Activated CD8-positive, alpha-beta T cell treated with anti-CD3 and anti-CD28 coated beads for 36 hours (primary cell): Measurements from ENCODE around the gene APEX1. TPM values are rescaled to one million over a fixed set of nuclear protein-coding genes. Genes with fewer than 3 reads are reported as not detected.

Source experiments
- ATAC-seq: fragments of 200-7000 bp; cut with Tn5 transposase; one replicate; pipeline ENCODE4 v1.10.0; 2021; ENCODE audit warnings: mild to moderate bottlenecking, moderate library complexity
- CTCF ChIA-PET: fragments of 350-600 bp; sonication (Branson Sonifier 250); formaldehyde crosslinking; loops from one replicate; lab custom pipeline; 2021; ENCODE audit warnings: antibody characterized with exemption; lab: Charles Lee
- POLR2A ChIA-PET: fragments of 350-600 bp; sonication (Branson Sonifier 250); formaldehyde crosslinking; loops from one replicate; lab custom pipeline; 2021; ENCODE audit warnings: antibody characterized with exemption; lab: Charles Lee
- DNase-seq: peaks from one replicate; pipeline ENCODE4 v3.0.0-alpha.2; 2020
- H3K27ac Mint-ChIP-seq: one replicate; pipeline ENCODE4 v1.8.0; 2021; ENCODE audit warnings: mild to moderate bottlenecking, mixed read lengths
- H3K27me3 Mint-ChIP-seq: one replicate; pipeline ENCODE4 v1.8.0; 2021; ENCODE audit warnings: mixed read lengths
- H3K36me3 Mint-ChIP-seq: one replicate; pipeline ENCODE4 v1.8.0; 2021; ENCODE audit warnings: low read depth, mixed read lengths
- H3K4me1 Mint-ChIP-seq: one replicate; pipeline ENCODE4 v1.8.0; 2021; ENCODE audit warnings: low read depth, mixed read lengths
- H3K4me3 Mint-ChIP-seq: one replicate; pipeline ENCODE4 v1.8.0; 2021; ENCODE audit warnings: mild to moderate bottlenecking, moderate library complexity, mixed read lengths
- H3K9me3 Mint-ChIP-seq: one replicate; pipeline ENCODE4 v1.8.0; 2021; ENCODE audit warnings: mixed read lengths
- intact Hi-C: fragments of 100-400 bp; cut with micrococcal nuclease; formaldehyde crosslinking; loops from one replicate; pipeline ENCODE4 v1.10.0; 2022
- total RNA-seq, 2 experiments: library from RNA; stranded (reverse); gene quantifications; one replicate each; pipeline ENCODE4 v1.2.3, GENCODE V29; 2021
- TF ChIP-seq, protein P1 (sequence below): fragments of 200-600 bp; IDR thresholded peaks from one replicate; pipeline ENCODE4 v1.8.0; 2022; ENCODE audit warnings: antibody characterized with exemption, mild to moderate bottlenecking

The APEX1 gene
- total RNA-seq, 2 experiments from 2014 or later = 196 to 211 TPM

DNA sequence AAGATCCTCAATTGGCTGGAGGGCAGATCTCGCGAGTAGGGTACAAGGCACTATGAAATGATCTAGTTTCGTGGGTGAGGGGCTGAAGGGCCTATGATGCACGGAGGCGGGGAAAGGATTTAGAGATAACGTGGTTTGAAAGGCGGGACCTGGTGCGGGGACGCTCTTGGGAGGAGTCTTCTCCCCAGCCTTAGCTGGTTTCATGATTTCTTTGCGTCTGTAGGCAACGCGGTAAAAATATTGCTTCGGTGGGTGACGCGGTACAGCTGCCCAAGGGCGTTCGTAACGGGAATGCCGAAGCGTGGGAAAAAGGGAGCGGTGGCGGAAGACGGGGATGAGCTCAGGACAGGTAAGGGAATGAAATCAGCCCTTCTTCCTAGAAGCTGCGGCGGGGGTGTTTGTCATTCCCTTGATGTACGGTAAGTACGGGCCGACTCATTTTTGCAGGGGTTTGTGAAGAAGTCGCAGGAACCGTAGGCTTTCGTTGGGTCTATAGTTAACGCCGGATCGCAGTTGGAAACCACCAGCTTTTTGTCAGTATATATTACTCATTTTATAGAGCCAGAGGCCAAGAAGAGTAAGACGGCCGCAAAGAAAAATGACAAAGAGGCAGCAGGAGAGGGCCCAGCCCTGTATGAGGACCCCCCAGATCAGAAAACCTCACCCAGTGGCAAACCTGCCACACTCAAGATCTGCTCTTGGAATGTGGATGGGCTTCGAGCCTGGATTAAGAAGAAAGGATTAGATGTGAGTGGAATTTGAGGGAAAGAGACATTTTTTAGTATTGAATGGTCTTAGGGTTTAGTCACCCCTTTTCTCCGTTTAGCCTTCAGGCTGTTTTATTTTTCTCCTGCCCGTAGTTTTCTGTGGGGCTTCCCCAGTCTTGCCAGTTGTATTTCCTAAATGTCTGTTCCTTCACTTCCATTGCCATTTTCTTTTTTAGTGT is 602 bp downstream of the APEX1 start:
- ChIA-PET CTCF (interaction anchor here (0.6 to 9.2 kb wide), 10 partner anchors 14 to 235 kb away, joined by 3 to 72 read pairs (median 4); partner anchors contain the start of genes CCNB1IP1, PARP2 and TEP1), POLR2A (interaction anchor here (0.5 to 5.0 kb wide), 30 partner anchors 8 to 646 kb away, joined by 3 to 43 read pairs (median 5); partner anchors contain the start of genes PARP2, PNP, TEP1 and TMEM253)
- no peak overlapping the region for H3K4me3 Mint-ChIP-seq
- peaks cover 26% of the 10 kb centered on the region for H3K4me1 Mint-ChIP-seq
- ATAC-seq (peak; percentile 65), DNase-seq (peak; percentile 48)
- TF ChIP-seq, protein P1, sequence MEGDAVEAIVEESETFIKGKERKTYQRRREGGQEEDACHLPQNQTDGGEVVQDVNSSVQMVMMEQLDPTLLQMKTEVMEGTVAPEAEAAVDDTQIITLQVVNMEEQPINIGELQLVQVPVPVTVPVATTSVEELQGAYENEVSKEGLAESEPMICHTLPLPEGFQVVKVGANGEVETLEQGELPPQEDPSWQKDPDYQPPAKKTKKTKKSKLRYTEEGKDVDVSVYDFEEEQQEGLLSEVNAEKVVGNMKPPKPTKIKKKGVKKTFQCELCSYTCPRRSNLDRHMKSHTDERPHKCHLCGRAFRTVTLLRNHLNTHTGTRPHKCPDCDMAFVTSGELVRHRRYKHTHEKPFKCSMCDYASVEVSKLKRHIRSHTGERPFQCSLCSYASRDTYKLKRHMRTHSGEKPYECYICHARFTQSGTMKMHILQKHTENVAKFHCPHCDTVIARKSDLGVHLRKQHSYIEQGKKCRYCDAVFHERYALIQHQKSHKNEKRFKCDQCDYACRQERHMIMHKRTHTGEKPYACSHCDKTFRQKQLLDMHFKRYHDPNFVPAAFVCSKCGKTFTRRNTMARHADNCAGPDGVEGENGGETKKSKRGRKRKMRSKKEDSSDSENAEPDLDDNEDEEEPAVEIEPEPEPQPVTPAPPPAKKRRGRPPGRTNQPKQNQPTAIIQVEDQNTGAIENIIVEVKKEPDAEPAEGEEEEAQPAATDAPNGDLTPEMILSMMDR = no peak
- H3K36me3 Mint-ChIP-seq = peaks cover 35% of the 10 kb centered on the region
- H3K27ac Mint-ChIP-seq = no peak overlapping the region
- intact Hi-C loops = loop anchor here (2.0 to 5.0 kb wide), 2 partner anchors 43 to 157 kb away; partner anchors contain the start of gene TEP1
- H3K9me3 Mint-ChIP-seq = no peaks in the 10 kb centered on the region
- no peaks in the 10 kb centered on the region for H3K27me3 Mint-ChIP-seq

DNA sequence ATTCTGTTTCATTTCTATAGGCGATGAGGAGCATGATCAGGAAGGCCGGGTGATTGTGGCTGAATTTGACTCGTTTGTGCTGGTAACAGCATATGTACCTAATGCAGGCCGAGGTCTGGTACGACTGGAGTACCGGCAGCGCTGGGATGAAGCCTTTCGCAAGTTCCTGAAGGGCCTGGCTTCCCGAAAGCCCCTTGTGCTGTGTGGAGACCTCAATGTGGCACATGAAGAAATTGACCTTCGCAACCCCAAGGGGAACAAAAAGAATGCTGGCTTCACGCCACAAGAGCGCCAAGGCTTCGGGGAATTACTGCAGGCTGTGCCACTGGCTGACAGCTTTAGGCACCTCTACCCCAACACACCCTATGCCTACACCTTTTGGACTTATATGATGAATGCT is 1.9 kb downstream of the APEX1 start:
- Mint-ChIP-seq H3K4me3 (no peak overlapping the region), H3K27me3 (no peaks in the 10 kb centered on the region), H3K36me3 (peaks cover 31% of the 10 kb centered on the region), H3K4me1 (peaks cover 28% of the 10 kb centered on the region), H3K9me3 (no peaks in the 10 kb centered on the region), H3K27ac (no peak overlapping the region)
- intact Hi-C loops = loop anchor here (5.0 kb wide), 1 partner anchor 155 kb away; no protein-coding TSS in a partner anchor
- ChIA-PET POLR2A (interaction anchor here (0.7 to 5.0 kb wide), 7 partner anchors 13 to 114 kb away, joined by 3 to 43 read pairs (median 3); partner anchors contain the start of genes PARP2, PNP and TEP1), CTCF (interaction anchor here (1.2 to 9.2 kb wide), 2 partner anchors 42 to 130 kb away, joined by 3 to 72 read pairs; partner anchors contain the start of gene TEP1)
- no peak for DNase-seq
- ATAC-seq = no peak
- TF ChIP-seq, protein P1 = no peak

DNA sequence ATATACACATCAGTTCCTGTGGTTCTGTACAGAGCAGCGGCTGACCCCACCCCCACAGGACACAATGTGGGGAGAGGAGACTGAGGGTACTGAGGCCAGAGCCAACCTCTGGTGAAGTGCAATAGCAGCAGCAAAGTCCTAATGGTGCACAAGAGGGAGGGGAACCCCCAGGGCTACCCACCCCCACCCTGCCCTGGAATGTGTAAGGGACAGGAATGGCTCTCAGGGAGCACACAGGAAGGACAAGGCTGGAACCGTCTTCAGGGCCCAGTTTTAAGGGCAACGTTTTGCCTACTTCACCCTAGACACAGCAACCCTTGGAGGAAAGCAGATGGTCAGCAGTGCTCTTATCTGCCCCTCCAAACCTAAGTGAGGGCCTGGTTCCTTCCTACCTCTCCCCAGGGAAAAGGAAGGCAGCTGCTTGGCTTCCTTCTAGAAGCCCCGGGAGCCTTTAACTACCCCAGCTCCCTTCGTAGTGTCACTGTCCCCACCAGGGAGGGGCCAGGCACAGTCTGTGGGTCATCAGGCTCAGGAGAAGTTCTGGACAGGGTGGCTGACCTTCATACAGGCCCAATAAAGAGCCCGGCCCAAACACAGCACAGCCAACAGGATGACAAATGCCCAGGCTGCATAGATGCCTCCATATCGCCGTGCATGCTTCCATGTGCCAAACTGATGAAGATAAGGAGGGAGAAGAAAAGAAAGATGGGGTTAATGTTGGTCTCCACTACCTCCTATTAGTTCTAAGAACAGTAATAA is 3.2 kb downstream of the APEX1 start:
- TF ChIP-seq, protein P1 = no peak
- ATAC-seq (no peak), DNase-seq (no peak)
- H3K4me3 Mint-ChIP-seq = no peak overlapping the region
- ChIA-PET CTCF (interaction anchor here (0.7 to 1.4 kb wide), 3 partner anchors 44 to 131 kb away, joined by 3 read pairs; no protein-coding TSS in a partner anchor), POLR2A (interaction anchor here (1.0 to 1.4 kb wide), 3 partner anchors 9 to 225 kb away, joined by 3 to 6 read pairs (median 4); no protein-coding TSS in a partner anchor)
- peaks cover 26% of the 10 kb centered on the region for H3K4me1 Mint-ChIP-seq
- H3K9me3 Mint-ChIP-seq = no peaks in the 10 kb centered on the region
- H3K36me3 Mint-ChIP-seq = peaks cover 21% of the 10 kb centered on the region
- peak overlapping the region; percentile 40 for H3K27ac Mint-ChIP-seq
- no peaks in the 10 kb centered on the region for H3K27me3 Mint-ChIP-seq
- intact Hi-C loops = loop anchor here (5.0 kb wide), 1 partner anchor 154 kb away; no protein-coding TSS in a partner anchor

DNA sequence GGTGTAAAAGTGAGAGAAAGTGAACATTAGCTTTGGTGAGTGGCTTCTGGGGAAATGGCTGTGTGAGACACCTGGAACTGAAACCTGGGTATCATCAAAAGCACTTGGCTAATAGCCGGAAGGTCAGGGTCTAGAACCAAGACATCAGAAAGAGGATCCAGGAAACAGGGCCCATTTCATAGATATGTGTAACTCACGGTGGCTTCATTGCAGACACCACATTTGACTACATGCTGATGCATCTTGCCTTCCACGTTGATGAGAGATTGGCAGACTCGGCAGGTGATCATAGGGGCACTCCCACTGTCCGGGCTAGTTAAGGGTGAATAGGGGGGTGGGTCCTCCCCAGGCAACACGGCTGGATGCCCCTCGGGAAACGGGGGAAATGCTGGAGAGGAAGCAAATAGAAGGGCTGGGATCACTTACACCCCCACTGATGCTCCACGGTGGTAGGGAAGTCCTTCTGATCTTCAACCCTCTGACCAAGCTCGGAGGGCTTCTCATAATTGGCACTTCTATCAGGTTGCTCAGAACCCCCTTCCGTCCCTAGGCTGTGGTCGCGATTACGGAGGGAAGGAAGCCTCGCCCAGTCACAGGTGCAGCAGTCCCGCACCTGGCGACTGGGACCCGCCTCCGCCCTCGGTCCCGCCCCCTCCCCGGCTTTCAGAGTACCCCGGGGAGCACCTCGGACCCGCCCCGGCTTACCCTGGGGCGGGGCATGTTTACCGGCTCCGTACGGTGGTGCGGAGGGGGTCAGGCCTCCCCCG is 5.6 kb downstream of the APEX1 start:
- Mint-ChIP-seq H3K27ac (peak overlapping the region; percentile 95), H3K36me3 (peaks cover 21% of the 10 kb centered on the region), H3K27me3 (no peaks in the 10 kb centered on the region), H3K4me1 (peaks cover 26% of the 10 kb centered on the region), H3K9me3 (no peaks in the 10 kb centered on the region), H3K4me3 (peak overlapping the region; percentile 90)
- CTCF ChIA-PET = interaction anchor here (1.0 to 3.2 kb wide), 6 partner anchors 46 to 643 kb away, joined by 3 to 29 read pairs (median 4); partner anchors contain the start of gene TEP1
- POLR2A ChIA-PET = interaction anchor here (0.9 to 2.6 kb wide), 6 partner anchors 9 to 118 kb away, joined by 3 to 20 read pairs (median 7); partner anchors contain the start of genes PARP2, PNP and TEP1
- ATAC-seq = peak; percentile 1
- intact Hi-C loops = loop anchor here (5.0 kb wide), 2 partner anchors 118 to 222 kb away; partner anchors contain the start of genes PARP2 and RNASE4
- peak; percentile 59 for DNase-seq
- TF ChIP-seq, protein P1 = no peak
